Neural progenitor cell (in vitro differentiated cells): Measurements from ENCODE around the gene ADH7.

Source experiments
- CTCF ChIP-seq: fragments of 200-600 bp; sonication (generic); IDR thresholded peaks from 2 replicates; pipeline ENCODE4 v1.5.1; 2017; ENCODE audit warnings: antibody characterized with exemption, mild to moderate bottlenecking
- EZH2 ChIP-seq: fragments of 200-600 bp; sonication (generic); IDR thresholded peaks from 2 replicates; pipeline ENCODE4 v1.6.1; 2017; ENCODE audit warnings: antibody characterized with exemption, mild to moderate bottlenecking, moderate library complexity

DNA sequence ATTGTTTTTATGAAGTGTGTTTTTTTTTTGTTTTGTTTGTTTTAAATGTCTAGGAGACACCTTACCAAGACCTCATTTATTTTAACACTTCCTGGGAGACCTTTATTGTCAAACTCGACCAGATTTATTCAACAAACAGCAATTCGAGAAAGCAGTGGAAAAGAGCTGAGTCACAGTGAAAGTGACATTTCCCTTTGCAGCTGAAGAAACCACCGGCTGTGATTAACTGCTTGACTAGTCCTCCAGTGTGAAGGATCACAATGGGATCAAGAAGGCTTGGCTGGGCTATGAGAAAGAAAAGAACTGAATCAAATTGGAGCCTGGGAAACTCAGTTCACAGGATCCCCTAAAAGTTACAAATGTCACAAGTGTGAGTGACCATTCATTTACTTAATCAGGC lies 11.9 kb upstream of the ADH7 start:
- TF ChIP-seq CTCF (no peak), EZH2 (no peak)
